ENCODE measurements around the gene DNAH17. TPM values are rescaled to one million over a fixed set of nuclear protein-coding genes. Genes with fewer than 3 reads are reported as not detected.

The DNAH17 gene
- total RNA-seq, 1 experiment from 2014 or later: 0.13 TPM

DNA sequence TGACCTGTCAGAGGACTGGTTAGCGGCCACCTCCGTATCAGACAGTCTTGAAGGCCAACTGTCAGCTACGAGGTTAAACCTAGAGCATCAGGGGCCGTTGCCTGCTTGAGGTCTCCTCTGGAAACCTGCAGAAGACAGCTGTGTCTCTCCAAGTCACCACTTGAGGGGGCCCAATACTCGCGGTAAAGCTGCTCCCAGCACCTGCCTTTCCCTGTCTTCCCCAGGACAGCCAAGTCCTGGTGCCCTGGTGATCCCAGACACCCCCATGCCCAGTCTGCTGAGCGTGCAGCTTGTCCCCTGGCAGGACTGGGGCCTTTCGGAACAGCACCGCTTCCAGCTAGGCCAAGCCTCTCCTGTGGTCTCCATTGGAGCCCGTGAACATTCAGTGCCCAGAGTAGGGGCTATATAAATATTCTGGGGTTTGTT, 80.1 kb downstream of the DNAH17 start:
- Histone ChIP-seq H3K4ac (ENCODE audit: low read depth, low read length) (no peak overlapping the region), H4K8ac (replicated peaks; ENCODE audit: insufficient read length, low read depth, low read length) (no peak overlapping the region), H2BK12ac (ENCODE audit: insufficient read length, low read depth, low read length) (no peak overlapping the region), H3K56ac (ENCODE audit: insufficient read length, low read depth, low read length) (no peak overlapping the region), H3K23ac (ENCODE audit: insufficient read length, low read depth, low read length) (no peak overlapping the region), H3K79me1 (ENCODE audit: insufficient read depth, low read depth, low read length, poor library complexity, severe bottlenecking) (no peaks in the 10 kb centered on the region), H3T11ph (ENCODE audit: low read length) (no peak overlapping the region), H4K91ac (ENCODE audit: insufficient read length, low read depth, low read length) (no peak overlapping the region), H3K27me3 (ENCODE audit: insufficient read depth, low read length) (no peaks in the 10 kb centered on the region), H4K5ac (ENCODE audit: insufficient read length, low read depth, low read length) (no peak overlapping the region), H3K79me2 (ENCODE audit: insufficient read depth, low read length) (no peaks in the 10 kb centered on the region), H2AK5ac (ENCODE audit: insufficient read length, low read length) (no peak overlapping the region), H2BK120ac (ENCODE audit: low read depth, low read length, poor library complexity, severe bottlenecking) (no peak overlapping the region), H2BK20ac (ENCODE audit: low read depth, low read length, poor library complexity, severe bottlenecking) (no peak overlapping the region), H3K23me2 (ENCODE audit: insufficient read length, low read depth, low read length, poor library complexity, severe bottlenecking) (no peaks in the 10 kb centered on the region), H3K4me2 (ENCODE audit: insufficient read depth, insufficient read length, low read length) (no peak overlapping the region), H3K27ac (ENCODE audit: insufficient read length, low read depth, low read length) (no peak overlapping the region), H4K20me1 (ENCODE audit: control insufficient read depth, insufficient read depth, insufficient read length) (no peaks in the 10 kb centered on the region), H2BK15ac (ENCODE audit: low read depth, low read length) (no peak overlapping the region), H3K9ac (ENCODE audit: extremely low read depth, insufficient read length, low read length) (no peak overlapping the region), H2BK5ac (ENCODE audit: insufficient read length, low read length) (no peak overlapping the region), H3K4me1 (ENCODE audit: insufficient read depth, low read length) (peaks cover 4% of the 10 kb centered on the region), H3K9me3 (ENCODE audit: control insufficient read depth, low read depth, low read length) (no peaks in the 10 kb centered on the region), H3K18ac (ENCODE audit: insufficient read length, low read depth, low read length) (no peak overlapping the region), H2AFZ (ENCODE audit: low read length) (no peak overlapping the region), H3K14ac (ENCODE audit: insufficient read depth, low read length) (no peak overlapping the region)
- peaks cover 12 to 15% of the 10 kb centered on the region in 2 experiments for H3K4me1 Mint-ChIP-seq
- DNase-seq: peak; percentile 92
- H3K36me3 Mint-ChIP-seq (ENCODE audit: insufficient read depth in 1 of 3, low read depth in 3 of 3): no peaks in the 10 kb centered on the region; a peak in 1 of 7 replicates
- TF ChIP-seq, protein P1, sequence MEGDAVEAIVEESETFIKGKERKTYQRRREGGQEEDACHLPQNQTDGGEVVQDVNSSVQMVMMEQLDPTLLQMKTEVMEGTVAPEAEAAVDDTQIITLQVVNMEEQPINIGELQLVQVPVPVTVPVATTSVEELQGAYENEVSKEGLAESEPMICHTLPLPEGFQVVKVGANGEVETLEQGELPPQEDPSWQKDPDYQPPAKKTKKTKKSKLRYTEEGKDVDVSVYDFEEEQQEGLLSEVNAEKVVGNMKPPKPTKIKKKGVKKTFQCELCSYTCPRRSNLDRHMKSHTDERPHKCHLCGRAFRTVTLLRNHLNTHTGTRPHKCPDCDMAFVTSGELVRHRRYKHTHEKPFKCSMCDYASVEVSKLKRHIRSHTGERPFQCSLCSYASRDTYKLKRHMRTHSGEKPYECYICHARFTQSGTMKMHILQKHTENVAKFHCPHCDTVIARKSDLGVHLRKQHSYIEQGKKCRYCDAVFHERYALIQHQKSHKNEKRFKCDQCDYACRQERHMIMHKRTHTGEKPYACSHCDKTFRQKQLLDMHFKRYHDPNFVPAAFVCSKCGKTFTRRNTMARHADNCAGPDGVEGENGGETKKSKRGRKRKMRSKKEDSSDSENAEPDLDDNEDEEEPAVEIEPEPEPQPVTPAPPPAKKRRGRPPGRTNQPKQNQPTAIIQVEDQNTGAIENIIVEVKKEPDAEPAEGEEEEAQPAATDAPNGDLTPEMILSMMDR (conservative IDR thresholded peaks at IDR 0.05): peak; percentile 92
- no CpG with 5 or more reads among the region's 10 CpGs for WGBS (ENCODE audit: extremely low coverage, insufficient read length, low lambda C conversion rate)
- no peak overlapping the region for H3K4me3 Mint-ChIP-seq
- H3K27me3 Mint-ChIP-seq (ENCODE audit: low read depth): peaks cover 16% of the 10 kb centered on the region
- no peak overlapping the region for H3K27ac Mint-ChIP-seq
- no peaks in the 10 kb centered on the region for H3K9me3 Mint-ChIP-seq

Measured in H9 (cell line).